Measurements from ENCODE around the gene DENND11. TPM values are rescaled to one million over a fixed set of nuclear protein-coding genes. Genes with fewer than 3 reads are reported as not detected.

Gene DENND11
- total and polyA plus RNA-seq, 2 of the 4 experiments (the other 2 are of a cell fraction) = 2.9 to 5.0 TPM

DNA sequence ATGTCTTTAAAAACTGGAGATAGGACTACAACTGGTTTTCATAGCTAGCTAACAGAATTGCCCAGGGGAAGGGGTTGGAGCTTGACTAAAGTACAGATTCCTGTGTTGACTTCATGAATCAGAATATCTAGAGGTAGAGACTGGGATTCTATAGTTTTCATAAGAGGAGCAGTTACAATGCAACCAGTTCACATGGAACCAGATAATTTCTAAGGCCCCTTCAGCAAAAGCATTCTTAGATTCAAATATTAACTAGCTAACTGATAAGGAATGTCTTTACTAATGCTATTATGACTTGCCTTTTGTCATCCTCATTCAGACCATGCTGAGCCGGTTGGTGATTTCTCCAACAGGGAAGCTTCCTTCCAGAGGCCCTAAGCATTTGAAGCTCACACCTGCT, 11.9 kb upstream of the DENND11 start:
- Histone ChIP-seq H3K79me1 (ENCODE audit: low read depth in 1 of 2, low read length in 2 of 2) (no peaks in the 10 kb centered on the region), H3K4me1 (ENCODE audit: control insufficient read depth, insufficient read depth, low read length) (no peaks in the 10 kb centered on the region), H2AK5ac (ENCODE audit: low read depth, low read length) (no peak overlapping the region), H4K20me1 (ENCODE audit: insufficient read depth, low read length) (no peaks in the 10 kb centered on the region), H2BK15ac (ENCODE audit: low read depth, low read length) (no peak overlapping the region), H2AK9ac (replicated peaks; ENCODE audit: low read depth, low read length, poor library complexity) (no peak overlapping the region), H4K8ac (ENCODE audit: low read depth in 2 of 2, low read length in 2 of 2) (no peak overlapping the region), H3K4me3 (ENCODE audit: insufficient read depth, low read depth, low read length) (no peak overlapping the region), H3K14ac (replicated peaks; ENCODE audit: low read depth, low read length) (no peak overlapping the region), H3K9me3 (ENCODE audit: control insufficient read depth, insufficient read depth, low read length) (no peaks in the 10 kb centered on the region), H3K36me3 (ENCODE audit: control insufficient read depth, insufficient read depth, low read length) (no peaks in the 10 kb centered on the region), H3K23ac (ENCODE audit: low read depth, low read length) (no peak overlapping the region), H2BK120ac (ENCODE audit: low read depth, low read length) (no peak overlapping the region), H3K27ac (ENCODE audit: insufficient read depth, low read length) (no peak overlapping the region), H3K18ac (ENCODE audit: low read depth, low read length) (no peak overlapping the region), H3K9me1 (ENCODE audit: insufficient read depth, low read length) (no peaks in the 10 kb centered on the region), H3K9ac (ENCODE audit: low read depth, low read length) (no peak overlapping the region), H3K4ac (ENCODE audit: low read depth, low read length) (no peak overlapping the region), H3K27me3 (ENCODE audit: control insufficient read depth, insufficient read depth, low read length) (no peaks in the 10 kb centered on the region), H2BK20ac (ENCODE audit: low read depth, low read length) (no peak overlapping the region), H4K91ac (ENCODE audit: insufficient read depth, low read depth, low read length) (no peak overlapping the region), H3K56ac (ENCODE audit: extremely low read depth, insufficient read depth, low read length) (no peak overlapping the region), H2BK5ac (ENCODE audit: low read depth, low read length, poor library complexity, severe bottlenecking) (no peak overlapping the region), H3K4me2 (ENCODE audit: low read depth, low read length) (no peak overlapping the region), H2AFZ (replicated peaks; ENCODE audit: low read length, poor library complexity) (no peak overlapping the region), H4K5ac (ENCODE audit: low read depth, low read length) (no peak overlapping the region)
- BruUV-seq (replicated peaks) = no TSS peak
- no peak for ATAC-seq (ENCODE audit: low read depth)
- WGBS, 2 experiments (ENCODE audit: extremely low coverage in 2 of 2, insufficient read length in 1 of 2) = 40% methylated on average over 1 of the region's 1 CpG; no CpG with 5 or more reads in 1 of the 2 experiments
- CTCF ChIA-PET = interaction anchor here (1.2 kb wide), 1 partner anchor 64 kb away, joined by 3 read pairs; no protein-coding TSS in a partner anchor
- in situ Hi-C loops (cut with MboI; ENCODE audit: low sequenced_read_pairs) = no loop called here
- dilution Hi-C loops (cut with HindIII; ENCODE audit: low sequenced_read_pairs, unreplicated experiment) = no loop called here
- TF ChIP-seq MXI1 (IDR thresholded peaks at IDR 0.05; ENCODE audit: borderline replicate concordance, low read depth, low read length) (no peak), POLR2A (IDR thresholded peaks at IDR 0.05; ENCODE audit: low read depth, low read length) (no peak), CHD1 (IDR thresholded peaks at IDR 0.05; ENCODE audit: low read depth, low read length) (no peak), SMC3 (IDR thresholded peaks at IDR 0.05; ENCODE audit: low read depth, low read length) (no peak), MAFK (IDR thresholded peaks at IDR 0.05; ENCODE audit: low read depth, low read length) (no peak), CEBPB (IDR thresholded peaks at IDR 0.05; ENCODE audit: low read depth, low read length) (no peak), FOS (IDR thresholded peaks at IDR 0.05; ENCODE audit: low read depth, low read length) (no peak), NFE2L2 (IDR thresholded peaks at IDR 0.05; ENCODE audit: low read depth, low read length) (no peak), RCOR1 (IDR thresholded peaks at IDR 0.05; ENCODE audit: insufficient replicate concordance, low read length) (no peak)
- TF ChIP-seq, protein P1, sequence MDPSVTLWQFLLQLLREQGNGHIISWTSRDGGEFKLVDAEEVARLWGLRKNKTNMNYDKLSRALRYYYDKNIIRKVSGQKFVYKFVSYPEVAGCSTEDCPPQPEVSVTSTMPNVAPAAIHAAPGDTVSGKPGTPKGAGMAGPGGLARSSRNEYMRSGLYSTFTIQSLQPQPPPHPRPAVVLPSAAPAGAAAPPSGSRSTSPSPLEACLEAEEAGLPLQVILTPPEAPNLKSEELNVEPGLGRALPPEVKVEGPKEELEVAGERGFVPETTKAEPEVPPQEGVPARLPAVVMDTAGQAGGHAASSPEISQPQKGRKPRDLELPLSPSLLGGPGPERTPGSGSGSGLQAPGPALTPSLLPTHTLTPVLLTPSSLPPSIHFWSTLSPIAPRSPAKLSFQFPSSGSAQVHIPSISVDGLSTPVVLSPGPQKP (IDR thresholded peaks at IDR 0.05; ENCODE audit: borderline replicate concordance, low read depth, low read length) = no peak
- TF ChIP-seq, protein P2, sequence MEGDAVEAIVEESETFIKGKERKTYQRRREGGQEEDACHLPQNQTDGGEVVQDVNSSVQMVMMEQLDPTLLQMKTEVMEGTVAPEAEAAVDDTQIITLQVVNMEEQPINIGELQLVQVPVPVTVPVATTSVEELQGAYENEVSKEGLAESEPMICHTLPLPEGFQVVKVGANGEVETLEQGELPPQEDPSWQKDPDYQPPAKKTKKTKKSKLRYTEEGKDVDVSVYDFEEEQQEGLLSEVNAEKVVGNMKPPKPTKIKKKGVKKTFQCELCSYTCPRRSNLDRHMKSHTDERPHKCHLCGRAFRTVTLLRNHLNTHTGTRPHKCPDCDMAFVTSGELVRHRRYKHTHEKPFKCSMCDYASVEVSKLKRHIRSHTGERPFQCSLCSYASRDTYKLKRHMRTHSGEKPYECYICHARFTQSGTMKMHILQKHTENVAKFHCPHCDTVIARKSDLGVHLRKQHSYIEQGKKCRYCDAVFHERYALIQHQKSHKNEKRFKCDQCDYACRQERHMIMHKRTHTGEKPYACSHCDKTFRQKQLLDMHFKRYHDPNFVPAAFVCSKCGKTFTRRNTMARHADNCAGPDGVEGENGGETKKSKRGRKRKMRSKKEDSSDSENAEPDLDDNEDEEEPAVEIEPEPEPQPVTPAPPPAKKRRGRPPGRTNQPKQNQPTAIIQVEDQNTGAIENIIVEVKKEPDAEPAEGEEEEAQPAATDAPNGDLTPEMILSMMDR (conservative IDR thresholded peaks at IDR 0.05; ENCODE audit: low read depth, low read length) = no peak
- POLR2A ChIA-PET (ENCODE audit: unreplicated experiment) = no interaction called here
- intact Hi-C loops (cut with micrococcal nuclease) = no loop called here
- no peak for DNase-seq

All from IMR-90 (cell line).